K562 (cell line): ENCODE measurements around the gene NOM1.
"Not testable (repeated sequence)": the region's sequence is repeated elsewhere in the genome, so short reads cannot be mapped to it uniquely, and the experiment has no call there.

ENCODE experiments used
- E2F6 ChIP-seq, 2 experiments: IDR thresholded peaks; 2 replicates each; pipeline ENCODE4 v1.6.1; 2011; ENCODE audit warnings: borderline replicate concordance in 1 of 2, control low read depth in 1 of 2, low read depth in 1 of 2, low read length in 1 of 2, mild to moderate bottlenecking in 1 of 2, mixed read lengths in 1 of 2, moderate library complexity in 1 of 2; ENCODE audit not compliant: insufficient read depth in 1 of 2, insufficient read length in 1 of 2, poor library complexity in 1 of 2, severe bottlenecking in 1 of 2; ENCODE audit errors: extremely low read depth in 1 of 2
- ELF4 ChIP-seq: fragments of 450-650 bp; formaldehyde crosslinking; IDR thresholded peaks from 2 replicates; pipeline ENCODE4 v1.4.0; 2022; ENCODE audit warnings: missing genetic modification characterization

- not testable (repeated sequence) for TF ChIP-seq E2F6 (IDR thresholded peaks at IDR 0.05; ENCODE audit: borderline replicate concordance in 1 of 2, extremely low read depth in 1 of 2, insufficient read depth in 1 of 2, insufficient read length in 1 of 2, low read depth in 1 of 2, low read length in 1 of 2, poor library complexity in 1 of 2, severe bottlenecking in 1 of 2); ELF4 (CRISPR knock-in tag)
Observed at GRCh38 chr7:156900093-156900492, 49.4 kb upstream of the NOM1 start.
